Uterus (tissue), 4 donors: ENCODE data around the gene SLC4A7. TPM values are rescaled to one million over a fixed set of nuclear protein-coding genes. Genes with fewer than 3 reads are reported as not detected.
A peak's percentile ranks its signal among the peaks of the same experiment; 100 is the strongest.

Experiments used
- DNase-seq, 2 donors: peaks; one replicate each; pipeline ENCODE4 v3.0.0-alpha.2; 2019 to 2020
- H3K27ac ChIP-seq, 2 donors: fragments of 200-600 bp; sonication (generic); 1 replicate in 1 of 2; 2 replicates in 1 of 2; pipeline ENCODE4 v1.5.1; 2016 to 2018
- H3K27me3 ChIP-seq, 2 donors: fragments of 200-600 bp; sonication (generic); one replicate each; pipeline ENCODE4 v1.5.1; 2018 to 2019; ENCODE audit warnings: control low read depth in 1 of 2
- H3K36me3 ChIP-seq, 2 donors: fragments of 200-600 bp; sonication (generic); one replicate each; pipeline ENCODE4 v1.5.1; 2019; ENCODE audit warnings: control low read depth in 1 of 2
- H3K4me1 ChIP-seq, 2 donors: fragments of 200-600 bp; sonication (generic); one replicate each; pipeline ENCODE4 v1.5.1; 2018 to 2019; ENCODE audit warnings: control low read depth in 1 of 2
- H3K4me3 ChIP-seq, 2 donors: fragments of 200-600 bp; sonication (generic); 1 replicate in 1 of 2; 2 replicates in 1 of 2; pipeline ENCODE4 v1.5.1; 2018 to 2019; ENCODE audit warnings: mild to moderate bottlenecking in 1 of 2
- H3K9me3 ChIP-seq, 2 donors: fragments of 200-600 bp; sonication (generic); one replicate each; pipeline ENCODE4 v1.5.1; 2019; ENCODE audit warnings: control low read depth in 1 of 2
- CTCF ChIP-seq, 4 experiments: fragments of 200-600 bp in 2 of 4; fragments of 450-650 bp in 2 of 4; sonication (generic) in 2 of 4; IDR thresholded peaks; one replicate each; pipeline ENCODE4 v1.5.1; 2016 to 2019; ENCODE audit warnings: antibody characterized with exemption in 4 of 4, mild to moderate bottlenecking in 2 of 4, moderate library complexity in 1 of 4
- POLR2A ChIP-seq, 2 donors: fragments of 450-650 bp; IDR thresholded peaks; one replicate each; pipeline ENCODE4 v1.6.1; 2016; ENCODE audit warnings: antibody characterized with exemption in 2 of 2, mild to moderate bottlenecking in 1 of 2, moderate library complexity in 1 of 2
- intact Hi-C: fragments of 100-400 bp; cut with DNase I; formaldehyde crosslinking; loops from one replicate; pipeline ENCODE4 v1.15.1; 2023; ENCODE audit warnings: low total_unique reads
- total RNA-seq, 4 donors: library from RNA; depleted of rRNA in 3 of 4; stranded (reverse); fragments of >200 nt in 3 of 4; gene quantifications; one replicate each; pipeline versions ENCODE4 v1.1.0 to v1.2.4, GENCODE V29; 2014 to 2023
- donor health status: DM: yes; HTN: yes; CAD: no.

SLC4A7 gene
- total RNA-seq, 4 donors from 2014 or later = 20.0 to 83.5 (median 37.2) TPM

DNA sequence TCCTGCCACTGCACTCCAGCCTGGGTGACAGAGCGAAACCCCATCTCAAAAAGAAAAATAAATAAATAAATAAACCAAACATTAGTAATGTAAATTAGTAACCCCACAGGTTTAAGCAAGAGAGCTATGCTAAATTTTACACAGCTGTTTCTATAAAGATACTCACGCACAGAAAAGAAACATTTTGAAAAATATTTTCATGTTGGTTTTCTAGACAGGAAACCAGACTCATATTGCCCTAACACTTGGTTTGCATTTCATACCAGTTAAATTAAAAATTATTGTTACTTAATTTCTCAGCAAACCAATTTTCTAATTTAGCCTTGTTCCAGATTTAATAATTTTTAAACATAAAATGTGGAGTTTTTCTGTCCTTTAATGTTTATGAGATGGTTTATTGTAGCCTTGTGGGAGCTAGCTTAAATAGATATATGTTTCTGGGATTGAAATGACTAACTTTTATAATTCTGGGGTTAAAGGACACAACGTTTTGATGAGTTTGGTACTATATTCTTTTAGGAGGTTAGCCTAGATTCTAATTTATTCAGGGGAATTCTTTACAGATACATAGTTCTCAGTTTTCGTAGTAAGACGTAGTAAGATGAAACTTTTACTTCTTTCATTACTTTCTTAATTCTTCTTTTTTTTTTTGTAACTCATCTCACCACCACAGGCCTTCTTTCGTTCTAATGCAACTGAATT is 42.6 kb upstream of the SLC4A7 start:
- Histone ChIP-seq H3K4me3 (no peak overlapping the region), H3K4me1 (no peaks in the 10 kb centered on the region), H3K27me3 (no peaks in the 10 kb centered on the region), H3K36me3 (no peaks in the 10 kb centered on the region), H3K9me3 (no peaks in the 10 kb centered on the region), H3K27ac (no peak overlapping the region)
- no peak for TF ChIP-seq CTCF (IDR thresholded peaks at IDR 0.05)
- no peak for TF ChIP-seq POLR2A (IDR thresholded peaks at IDR 0.05)
- intact Hi-C loops = no loop called here
- DNase-seq = no peak

DNA sequence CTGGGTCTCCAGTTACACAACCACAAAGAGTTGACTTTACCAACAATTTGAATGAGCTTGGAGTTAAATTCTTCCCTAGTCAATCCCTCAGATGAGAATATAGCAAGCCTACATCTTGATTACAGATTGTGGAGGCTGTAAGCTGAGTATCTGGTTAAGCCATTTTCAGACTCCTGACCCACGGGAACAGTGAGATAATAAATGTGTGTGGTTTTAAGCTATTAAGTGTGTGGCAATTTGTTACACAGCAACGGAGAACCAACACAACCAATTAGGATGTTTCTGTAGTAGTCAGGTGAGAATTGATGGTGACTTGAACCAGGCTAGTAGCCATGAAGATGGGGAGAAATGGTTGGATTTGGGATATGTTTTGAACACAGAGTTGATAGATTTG is 37.7 kb upstream of the SLC4A7 start:
- H3K36me3 ChIP-seq = no peaks in the 10 kb centered on the region
- intact Hi-C loops = no loop called here
- H3K4me3 ChIP-seq = no peak overlapping the region
- H3K27ac ChIP-seq = peak overlapping the region in 1 of 2 donors; percentile 27
- DNase-seq = no peak
- H3K9me3 ChIP-seq = no peaks in the 10 kb centered on the region
- TF ChIP-seq POLR2A (IDR thresholded peaks at IDR 0.05) (no peak), CTCF (IDR thresholded peaks at IDR 0.05) (no peak)
- no peaks in the 10 kb centered on the region for H3K27me3 ChIP-seq
- no peaks in the 10 kb centered on the region for H3K4me1 ChIP-seq

GRCh38 chr3:27521179-27521871 is 37.1 kb upstream of the SLC4A7 start:
- TF ChIP-seq CTCF (IDR thresholded peaks at IDR 0.05) (no peak), POLR2A (IDR thresholded peaks at IDR 0.05) (no peak)
- H3K4me3 ChIP-seq = no peak overlapping the region
- H3K9me3 ChIP-seq = no peaks in the 10 kb centered on the region
- DNase-seq = no peak
- intact Hi-C loops = no loop called here
- H3K36me3 ChIP-seq = no peaks in the 10 kb centered on the region
- H3K4me1 ChIP-seq = no peaks in the 10 kb centered on the region
- no peaks in the 10 kb centered on the region for H3K27me3 ChIP-seq
- peak overlapping the region in 1 of 2 donors; percentile 27 for H3K27ac ChIP-seq

- H3K4me1 ChIP-seq = no peaks in the 10 kb centered on the region
- no peak overlapping the region for H3K27ac ChIP-seq
- H3K36me3 ChIP-seq = no peaks in the 10 kb centered on the region
- no peaks in the 10 kb centered on the region for H3K27me3 ChIP-seq
- intact Hi-C loops = no loop called here
- DNase-seq = no peak
- H3K9me3 ChIP-seq = no peaks in the 10 kb centered on the region
- H3K4me3 ChIP-seq = no peak overlapping the region
- TF ChIP-seq POLR2A (IDR thresholded peaks at IDR 0.05) (no peak), CTCF (IDR thresholded peaks at IDR 0.05) (no peak)
Measured at GRCh38 chr3:27511724-27512422, 27.7 kb upstream of the SLC4A7 start.

DNA sequence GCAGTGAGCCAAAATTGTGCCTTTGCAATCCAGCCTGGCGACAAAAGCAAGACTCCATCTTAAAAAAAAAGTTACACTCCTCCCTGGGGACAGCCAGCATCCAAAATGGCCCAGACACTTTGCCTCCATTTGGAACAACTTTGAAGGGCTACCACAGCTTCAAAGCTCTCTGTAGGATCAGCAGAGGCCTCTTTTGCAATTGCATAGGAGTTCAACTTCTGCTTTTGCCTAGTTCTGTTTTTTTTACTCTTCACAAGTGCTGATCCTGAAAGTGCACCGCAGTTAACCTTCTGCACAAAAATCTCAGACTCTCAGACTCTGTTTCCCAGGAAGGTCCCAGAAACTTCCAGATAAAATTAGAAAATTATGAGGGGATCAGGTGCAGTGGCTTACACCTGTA is 25.2 kb upstream of the SLC4A7 start:
- Histone ChIP-seq H3K9me3 (no peaks in the 10 kb centered on the region), H3K36me3 (no peaks in the 10 kb centered on the region), H3K27me3 (no peaks in the 10 kb centered on the region), H3K27ac (no peak overlapping the region), H3K4me1 (no peaks in the 10 kb centered on the region), H3K4me3 (no peak overlapping the region)
- DNase-seq = no peak
- no peak for TF ChIP-seq CTCF (IDR thresholded peaks at IDR 0.05)
- TF ChIP-seq POLR2A (IDR thresholded peaks at IDR 0.05) = no peak
- intact Hi-C loops = no loop called here
